ENCODE results near the gene PLA2G2E.

- TF ChIP-seq EZH2 (IDR thresholded peaks at IDR 0.05; ENCODE audit: borderline replicate concordance, low read length), result no peak
- TF ChIP-seq CTCF (conservative IDR thresholded peaks at IDR 0.05 in 1 of 2, IDR thresholded peaks at IDR 0.05 in 1 of 2; ENCODE audit: extremely low read depth in 1 of 2, insufficient read depth in 1 of 2, low read depth in 1 of 2, low read length in 2 of 2), result no peak
These were observed 30.7 kb downstream of the PLA2G2E start for GRCh38 chr1:19892628-19893168.

Measured in mammary epithelial cell (primary cell).